ENCODE data around the gene HDAC8.

- TF ChIP-seq CTCF (conservative IDR thresholded peaks at IDR 0.05; ENCODE audit: low read length) (no peak), EZH2phosphoT487 (IDR thresholded peaks at IDR 0.05; ENCODE audit: borderline replicate concordance, low read depth, low read length) (no peak)
Observed at GRCh38 chrX:72479324-72480274, 93.0 kb downstream of the HDAC8 start.

Measured in OCI-LY7 (cell line).